NCI-H524 treated with DMSO at 0.1 percent for 48 hours (cell line): Measurements from ENCODE around the gene FAM13A.
"Not testable (repeated sequence)": the region's sequence is repeated elsewhere in the genome, so short reads cannot be mapped to it uniquely, and the experiment has no call there.

ENCODE experiments used
- DNase-seq: peaks from one replicate; lab custom pipeline; 2025; lab: John Stamatoyannopoulos, UW

The FAM13A gene

GRCh38 chr4:89042055-89042454, 14.9 kb downstream of the FAM13A start:
- DNase-seq: no peak

GRCh38 chr4:89039730-89040338, 17.2 kb downstream of the FAM13A start:
- no peak for DNase-seq

- no peak for DNase-seq
Observed at GRCh38 chr4:89036535-89036934, 20.4 kb downstream of the FAM13A start.

GRCh38 chr4:89031272-89031671, 25.7 kb downstream of the FAM13A start:
- no peak for DNase-seq

GRCh38 chr4:89029591-89029990, 27.4 kb downstream of the FAM13A start:
- DNase-seq: no peak

- no peak for DNase-seq
Observed at GRCh38 chr4:89026542-89026941, 30.4 kb downstream of the FAM13A start.

- DNase-seq: no peak
Observed at GRCh38 chr4:89024051-89024675, 32.8 kb downstream of the FAM13A start.

- DNase-seq: no peak
Observed at GRCh38 chr4:89023140-89023539, 33.8 kb downstream of the FAM13A start.

- DNase-seq: no peak
Observed at GRCh38 chr4:89022426-89023128, 34.4 kb downstream of the FAM13A start.

- DNase-seq: no peak
Observed at GRCh38 chr4:89021684-89022083, 35.3 kb downstream of the FAM13A start.

GRCh38 chr4:89021062-89021461, 35.9 kb downstream of the FAM13A start:
- no peak for DNase-seq

- DNase-seq: not testable (repeated sequence)
Observed at GRCh38 chr4:89014897-89015296, 42.1 kb downstream of the FAM13A start.

GRCh38 chr4:89009761-89010369, 47.1 kb downstream of the FAM13A start:
- DNase-seq: no peak

- DNase-seq: no peak
Observed at GRCh38 chr4:89009115-89009514, 47.9 kb downstream of the FAM13A start.

GRCh38 chr4:89008166-89008565, 48.8 kb downstream of the FAM13A start:
- no peak for DNase-seq

- DNase-seq: no peak
Observed at GRCh38 chr4:89007338-89007939, 49.5 kb downstream of the FAM13A start.

GRCh38 chr4:89006307-89006706, 50.7 kb downstream of the FAM13A start:
- no peak for DNase-seq

- DNase-seq: not testable (repeated sequence)
Observed at GRCh38 chr4:89005066-89005465, 51.9 kb downstream of the FAM13A start.

GRCh38 chr4:89001647-89002445, 55.1 kb downstream of the FAM13A start:
- no peak for DNase-seq

GRCh38 chr4:89000844-89001360, 56.1 kb downstream of the FAM13A start:
- DNase-seq: no peak

GRCh38 chr4:89000382-89000781, 56.6 kb downstream of the FAM13A start:
- no peak for DNase-seq
